PC-9 (cell line): ENCODE results near the gene SMCP. TPM values are rescaled to one million over a fixed set of nuclear protein-coding genes. Genes with fewer than 3 reads are reported as not detected.

ENCODE experiments used
- BruUV-seq: library from RNA; stranded (reverse); fragments of 400-500 nt; replicated peaks from 2 replicates; lab custom pipeline; 2021; lab: Mats Ljungman, UMichigan
- CTCF ChIA-PET: fragments of 300-600 bp; sonication (Branson Sonifier 250); formaldehyde crosslinking; loops from one replicate; lab custom pipeline; 2022; ENCODE audit warnings: antibody characterized with exemption; lab: Charles Lee
- POLR2A ChIA-PET: fragments of 300-600 bp; sonication (Branson Sonifier 250); formaldehyde crosslinking; loops from one replicate; lab custom pipeline; 2022; ENCODE audit warnings: antibody characterized with exemption; ENCODE audit not compliant: unreplicated experiment; lab: Charles Lee
- DNase-seq, 2 experiments: peaks; one replicate each; pipeline versions ENCODE4 v3.0.0 to v3.0.0-alpha.2; 2015 to 2022; ENCODE audit warnings: mixed read lengths in 1 of 2
- H2AFZ ChIP-seq: fragments of 200-600 bp; sonication (generic); 2 replicates; pipeline ENCODE4 v1.8.1; 2017; ENCODE audit warnings: antibody characterized with exemption
- H3F3A ChIP-seq: fragments of 200-600 bp; sonication (generic); 2 replicates; pipeline ENCODE4 v1.8.1; 2017; ENCODE audit warnings: antibody characterized with exemption, mild to moderate bottlenecking, low read depth; ENCODE audit not compliant: insufficient read depth
- H3K27ac ChIP-seq: fragments of 200-600 bp; sonication (generic); 2 replicates; pipeline ENCODE4 v1.6.1; 2016; ENCODE audit warnings: mixed run types
- H3K27me3 ChIP-seq: fragments of 200-600 bp; sonication (generic); 2 replicates; pipeline ENCODE4 v1.6.1; 2016; ENCODE audit warnings: low read depth, mixed run types; ENCODE audit not compliant: insufficient read depth
- H3K36me3 ChIP-seq: fragments of 200-600 bp; sonication (generic); 2 replicates; pipeline ENCODE4 v1.6.1; 2016; ENCODE audit warnings: low read depth, mixed run types
- H3K4me1 ChIP-seq: fragments of 200-600 bp; sonication (generic); replicated peaks from 2 replicates; pipeline ENCODE4 v1.6.1; 2016; ENCODE audit warnings: mixed run types; ENCODE audit not compliant: insufficient read depth
- H3K4me2 ChIP-seq: fragments of 200-600 bp; sonication (generic); 2 replicates; pipeline ENCODE4 v1.6.1; 2017; ENCODE audit warnings: mixed run types
- H3K4me3 ChIP-seq: fragments of 200-600 bp; sonication (generic); 2 replicates; pipeline ENCODE4 v1.6.1; 2016; ENCODE audit warnings: mixed run types
- H3K79me2 ChIP-seq: fragments of 200-600 bp; sonication (generic); 2 replicates; pipeline ENCODE4 v1.6.1; 2017; ENCODE audit warnings: low read depth, mixed run types
- H3K9me2 ChIP-seq: fragments of 200-600 bp; sonication (generic); 2 replicates; pipeline ENCODE4 v1.8.1; 2017; ENCODE audit warnings: mild to moderate bottlenecking; ENCODE audit not compliant: insufficient read depth
- H3K9me3 ChIP-seq: fragments of 200-600 bp; sonication (generic); 2 replicates; pipeline ENCODE4 v1.8.1; 2016; ENCODE audit warnings: low read depth; ENCODE audit not compliant: insufficient read depth
- H4K20me1 ChIP-seq: fragments of 200-600 bp; sonication (generic); 2 replicates; pipeline ENCODE4 v1.8.1; 2017; ENCODE audit not compliant: insufficient read depth
- EZH2 ChIP-seq: fragments of 200-600 bp; sonication (generic); IDR thresholded peaks from 2 replicates; pipeline ENCODE4 v1.8.0; 2017; ENCODE audit warnings: antibody characterized with exemption, low read depth
- intact Hi-C: fragments of 100-400 bp; cut with micrococcal nuclease; formaldehyde crosslinking; loops from one replicate; pipeline ENCODE4 v1.10.0; 2022; ENCODE audit not compliant: unreplicated experiment
- total RNA-seq: library from RNA; stranded (reverse); gene quantifications from 2 replicates; pipeline ENCODE4 v1.2.3, GENCODE V29; 2021
- TF ChIP-seq, protein P1 (sequence below): fragments of 200-600 bp; sonication (generic); conservative IDR thresholded peaks from 2 replicates; pipeline ENCODE4 v1.6.1; 2017; ENCODE audit warnings: mixed run types, antibody characterized with exemption, mild to moderate bottlenecking, moderate library complexity

SMCP gene
- total RNA-seq, 1 experiment from 2014 or later, result not detected

DNA sequence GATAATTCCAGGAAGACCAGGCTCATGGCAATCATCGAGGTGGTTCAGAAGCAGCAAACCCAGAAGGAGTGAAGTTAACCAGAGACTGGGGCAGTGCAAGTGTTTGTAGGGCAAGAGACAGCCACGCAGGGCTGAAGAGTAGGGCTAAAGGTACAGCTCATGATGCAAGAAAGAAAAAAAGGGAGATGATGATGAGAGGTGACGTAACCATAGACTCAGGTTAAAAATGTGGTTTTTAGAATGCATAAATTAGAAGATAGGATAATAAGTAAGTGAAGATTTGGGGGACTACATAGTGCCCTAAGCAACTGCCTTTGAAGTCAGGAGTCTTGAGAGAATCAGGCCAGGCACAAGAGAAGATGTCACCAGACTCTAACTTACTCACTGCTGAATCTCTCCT, 18.0 kb upstream of the SMCP start:
- Histone ChIP-seq H3K36me3 (no peaks in the 10 kb centered on the region), H3K9me2 (no peaks in the 10 kb centered on the region), H2AFZ (no peak overlapping the region), H3K27me3 (peaks cover 4% of the 10 kb centered on the region; the same call in 1 of the 2 replicates), H4K20me1 (no peaks in the 10 kb centered on the region), H3K4me3 (no peak overlapping the region), H3K4me1 (no peaks in the 10 kb centered on the region), H3K79me2 (no peaks in the 10 kb centered on the region), H3K27ac (no peak overlapping the region), H3K9me3 (no peaks in the 10 kb centered on the region), H3K4me2 (no peak overlapping the region), H3F3A (no peaks in the 10 kb centered on the region)
- no TSS peak for BruUV-seq
- ChIA-PET CTCF (no interaction called here), POLR2A (no interaction called here)
- intact Hi-C loops, result no loop called here
- DNase-seq, result no peak
- TF ChIP-seq EZH2, result no peak
- TF ChIP-seq, protein P1, sequence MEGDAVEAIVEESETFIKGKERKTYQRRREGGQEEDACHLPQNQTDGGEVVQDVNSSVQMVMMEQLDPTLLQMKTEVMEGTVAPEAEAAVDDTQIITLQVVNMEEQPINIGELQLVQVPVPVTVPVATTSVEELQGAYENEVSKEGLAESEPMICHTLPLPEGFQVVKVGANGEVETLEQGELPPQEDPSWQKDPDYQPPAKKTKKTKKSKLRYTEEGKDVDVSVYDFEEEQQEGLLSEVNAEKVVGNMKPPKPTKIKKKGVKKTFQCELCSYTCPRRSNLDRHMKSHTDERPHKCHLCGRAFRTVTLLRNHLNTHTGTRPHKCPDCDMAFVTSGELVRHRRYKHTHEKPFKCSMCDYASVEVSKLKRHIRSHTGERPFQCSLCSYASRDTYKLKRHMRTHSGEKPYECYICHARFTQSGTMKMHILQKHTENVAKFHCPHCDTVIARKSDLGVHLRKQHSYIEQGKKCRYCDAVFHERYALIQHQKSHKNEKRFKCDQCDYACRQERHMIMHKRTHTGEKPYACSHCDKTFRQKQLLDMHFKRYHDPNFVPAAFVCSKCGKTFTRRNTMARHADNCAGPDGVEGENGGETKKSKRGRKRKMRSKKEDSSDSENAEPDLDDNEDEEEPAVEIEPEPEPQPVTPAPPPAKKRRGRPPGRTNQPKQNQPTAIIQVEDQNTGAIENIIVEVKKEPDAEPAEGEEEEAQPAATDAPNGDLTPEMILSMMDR, result no peak

DNA sequence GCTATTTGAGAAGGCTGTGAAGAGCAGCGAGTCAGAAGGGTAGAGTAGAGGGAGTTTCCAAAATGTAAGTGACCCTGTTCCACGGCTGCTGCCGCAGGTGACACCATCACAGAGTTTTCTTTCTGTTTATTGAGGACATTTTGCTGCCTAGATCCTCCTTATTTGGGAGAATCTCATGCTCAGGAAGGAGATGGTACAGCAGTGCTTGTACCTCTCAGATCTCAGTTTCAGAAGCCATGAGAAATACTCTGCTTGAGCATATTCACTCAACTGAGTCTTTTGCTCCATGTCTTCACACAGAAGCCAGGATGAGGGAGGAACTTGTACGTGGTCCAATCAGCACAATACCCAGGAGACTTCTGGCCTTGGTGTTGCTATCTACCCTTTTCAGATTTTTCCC, 16.7 kb upstream of the SMCP start:
- TF ChIP-seq, protein P1, result no peak
- TF ChIP-seq EZH2, result no peak
- no peaks in the 10 kb centered on the region for H3K36me3 ChIP-seq
- H2AFZ ChIP-seq, result no peak overlapping the region; the same call in 1 of the 2 replicates
- no peaks in the 10 kb centered on the region for H3K9me2 ChIP-seq
- H3K27ac ChIP-seq, result no peak overlapping the region
- H3K4me3 ChIP-seq, result no peak overlapping the region
- no peaks in the 10 kb centered on the region for H3K9me3 ChIP-seq
- H3F3A ChIP-seq, result no peaks in the 10 kb centered on the region
- H3K79me2 ChIP-seq, result no peaks in the 10 kb centered on the region
- DNase-seq, result no peak
- intact Hi-C loops, result no loop called here
- CTCF ChIA-PET, result no interaction called here
- H3K27me3 ChIP-seq, result peaks cover 4% of the 10 kb centered on the region; the same call in 1 of the 2 replicates
- H4K20me1 ChIP-seq, result no peaks in the 10 kb centered on the region
- BruUV-seq, result no TSS peak
- H3K4me1 ChIP-seq, result no peaks in the 10 kb centered on the region
- POLR2A ChIA-PET, result no interaction called here
- no peak overlapping the region for H3K4me2 ChIP-seq

DNA sequence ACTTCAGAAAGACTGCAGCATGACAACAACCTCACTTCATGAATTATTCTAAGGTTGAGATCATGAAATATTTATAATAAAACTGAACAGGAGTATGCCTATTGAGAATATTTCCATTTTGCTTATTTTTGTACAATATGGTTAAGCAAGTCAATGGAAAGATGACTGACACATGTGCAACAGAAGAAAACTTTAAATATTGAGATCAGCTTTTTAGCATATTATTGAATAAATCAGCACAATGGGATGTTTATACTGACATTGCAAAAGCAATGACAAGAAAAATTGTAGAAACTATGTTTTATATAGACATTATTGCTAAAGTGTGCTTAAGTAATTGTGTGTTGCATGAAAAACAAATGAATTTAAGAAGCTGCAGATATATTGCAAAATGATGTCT, 13.7 kb upstream of the SMCP start:
- Histone ChIP-seq H2AFZ (no peak overlapping the region), H3K79me2 (no peaks in the 10 kb centered on the region), H3K4me3 (no peak overlapping the region), H3K4me1 (no peaks in the 10 kb centered on the region), H3K27ac (no peak overlapping the region), H4K20me1 (no peaks in the 10 kb centered on the region), H3K27me3 (no peaks in the 10 kb centered on the region), H3K4me2 (no peak overlapping the region), H3F3A (no peaks in the 10 kb centered on the region), H3K36me3 (no peaks in the 10 kb centered on the region), H3K9me3 (no peaks in the 10 kb centered on the region), H3K9me2 (no peaks in the 10 kb centered on the region)
- TF ChIP-seq, protein P1, result no peak
- TF ChIP-seq EZH2, result no peak
- intact Hi-C loops, result no loop called here
- CTCF ChIA-PET, result interaction anchor here (0.6 kb wide), 1 partner anchor 17 kb away, joined by 3 read pairs; no protein-coding TSS in a partner anchor
- POLR2A ChIA-PET, result no interaction called here
- BruUV-seq, result no TSS peak
- no peak for DNase-seq
